HL-60 (cell line): Measurements from ENCODE around the gene ANO5.

Source experiments
- GABPA ChIP-seq: IDR thresholded peaks from 2 replicates; pipeline ENCODE4 v1.6.1; 2012; ENCODE audit warnings: low read depth
- TF ChIP-seq, protein P1 (sequence below): IDR thresholded peaks from one replicate; pipeline ENCODE4 v1.5.1; 2011; ENCODE audit warnings: low read length, control low read depth, inconsistent platforms; ENCODE audit not compliant: insufficient read depth
- TF ChIP-seq, protein P2 (sequence below): IDR thresholded peaks from 2 replicates; pipeline ENCODE4 v1.6.1; 2012; ENCODE audit warnings: low read depth; ENCODE audit not compliant: insufficient replicate concordance

GRCh38 chr11:22249871-22250270 is 57.0 kb downstream of the ANO5 start:
- TF ChIP-seq, protein P1, sequence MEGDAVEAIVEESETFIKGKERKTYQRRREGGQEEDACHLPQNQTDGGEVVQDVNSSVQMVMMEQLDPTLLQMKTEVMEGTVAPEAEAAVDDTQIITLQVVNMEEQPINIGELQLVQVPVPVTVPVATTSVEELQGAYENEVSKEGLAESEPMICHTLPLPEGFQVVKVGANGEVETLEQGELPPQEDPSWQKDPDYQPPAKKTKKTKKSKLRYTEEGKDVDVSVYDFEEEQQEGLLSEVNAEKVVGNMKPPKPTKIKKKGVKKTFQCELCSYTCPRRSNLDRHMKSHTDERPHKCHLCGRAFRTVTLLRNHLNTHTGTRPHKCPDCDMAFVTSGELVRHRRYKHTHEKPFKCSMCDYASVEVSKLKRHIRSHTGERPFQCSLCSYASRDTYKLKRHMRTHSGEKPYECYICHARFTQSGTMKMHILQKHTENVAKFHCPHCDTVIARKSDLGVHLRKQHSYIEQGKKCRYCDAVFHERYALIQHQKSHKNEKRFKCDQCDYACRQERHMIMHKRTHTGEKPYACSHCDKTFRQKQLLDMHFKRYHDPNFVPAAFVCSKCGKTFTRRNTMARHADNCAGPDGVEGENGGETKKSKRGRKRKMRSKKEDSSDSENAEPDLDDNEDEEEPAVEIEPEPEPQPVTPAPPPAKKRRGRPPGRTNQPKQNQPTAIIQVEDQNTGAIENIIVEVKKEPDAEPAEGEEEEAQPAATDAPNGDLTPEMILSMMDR = no peak
- TF ChIP-seq, protein P2, sequence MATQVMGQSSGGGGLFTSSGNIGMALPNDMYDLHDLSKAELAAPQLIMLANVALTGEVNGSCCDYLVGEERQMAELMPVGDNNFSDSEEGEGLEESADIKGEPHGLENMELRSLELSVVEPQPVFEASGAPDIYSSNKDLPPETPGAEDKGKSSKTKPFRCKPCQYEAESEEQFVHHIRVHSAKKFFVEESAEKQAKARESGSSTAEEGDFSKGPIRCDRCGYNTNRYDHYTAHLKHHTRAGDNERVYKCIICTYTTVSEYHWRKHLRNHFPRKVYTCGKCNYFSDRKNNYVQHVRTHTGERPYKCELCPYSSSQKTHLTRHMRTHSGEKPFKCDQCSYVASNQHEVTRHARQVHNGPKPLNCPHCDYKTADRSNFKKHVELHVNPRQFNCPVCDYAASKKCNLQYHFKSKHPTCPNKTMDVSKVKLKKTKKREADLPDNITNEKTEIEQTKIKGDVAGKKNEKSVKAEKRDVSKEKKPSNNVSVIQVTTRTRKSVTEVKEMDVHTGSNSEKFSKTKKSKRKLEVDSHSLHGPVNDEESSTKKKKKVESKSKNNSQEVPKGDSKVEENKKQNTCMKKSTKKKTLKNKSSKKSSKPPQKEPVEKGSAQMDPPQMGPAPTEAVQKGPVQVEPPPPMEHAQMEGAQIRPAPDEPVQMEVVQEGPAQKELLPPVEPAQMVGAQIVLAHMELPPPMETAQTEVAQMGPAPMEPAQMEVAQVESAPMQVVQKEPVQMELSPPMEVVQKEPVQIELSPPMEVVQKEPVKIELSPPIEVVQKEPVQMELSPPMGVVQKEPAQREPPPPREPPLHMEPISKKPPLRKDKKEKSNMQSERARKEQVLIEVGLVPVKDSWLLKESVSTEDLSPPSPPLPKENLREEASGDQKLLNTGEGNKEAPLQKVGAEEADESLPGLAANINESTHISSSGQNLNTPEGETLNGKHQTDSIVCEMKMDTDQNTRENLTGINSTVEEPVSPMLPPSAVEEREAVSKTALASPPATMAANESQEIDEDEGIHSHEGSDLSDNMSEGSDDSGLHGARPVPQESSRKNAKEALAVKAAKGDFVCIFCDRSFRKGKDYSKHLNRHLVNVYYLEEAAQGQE = no peak
- no peak for TF ChIP-seq GABPA
